Sigmoid colon (tissue), 7 donors: ENCODE data around the gene E2F8. TPM values are rescaled to one million over a fixed set of nuclear protein-coding genes. Genes with fewer than 3 reads are reported as not detected.
"Not testable (repeated sequence)": the region's sequence is repeated elsewhere in the genome, so short reads cannot be mapped to it uniquely, and the experiment has no call there.

Source experiments
- DNase-seq: peaks from one replicate; pipeline ENCODE4 v3.0.0-alpha.2; 2019
- H3K27ac ChIP-seq, 4 donors: fragments of 200-600 bp; sonication (generic); one replicate each; pipeline ENCODE4 v1.5.1; 2016 to 2019; ENCODE audit warnings: mild to moderate bottlenecking in 1 of 4
- H3K27me3 ChIP-seq, 3 donors: fragments of 200-600 bp; sonication (generic); one replicate each; pipeline ENCODE4 v1.5.1; 2019; ENCODE audit warnings: mild to moderate bottlenecking in 1 of 3
- H3K36me3 ChIP-seq, 4 donors: fragments of 200-600 bp; sonication (generic); one replicate each; pipeline ENCODE4 v1.5.1; 2016 to 2019
- H3K4me1 ChIP-seq, 4 donors: fragments of 200-600 bp; sonication (generic); one replicate each; pipeline ENCODE4 v1.5.1; 2017 to 2019
- H3K4me3 ChIP-seq, 4 donors: fragments of 200-600 bp; sonication (generic); one replicate each; pipeline ENCODE4 v1.5.1; 2017 to 2019; ENCODE audit warnings: mild to moderate bottlenecking in 2 of 4, moderate library complexity in 1 of 4
- H3K9me3 ChIP-seq, 4 donors: fragments of 200-600 bp in 3 of 4; sonication (generic) in 3 of 4; one replicate each; pipeline versions ENCODE4 v1.5.1 to v1.6.1; 2013 to 2019
- EP300 ChIP-seq, 4 donors: sonication (generic); formaldehyde crosslinking; IDR thresholded peaks; one replicate each; pipeline ENCODE4 v1.6.1; 2017; ENCODE audit warnings: antibody characterized with exemption in 4 of 4
- POLR2A ChIP-seq, 2 donors: fragments of 450-650 bp; IDR thresholded peaks; one replicate each; pipeline ENCODE4 v1.6.1; 2016; ENCODE audit warnings: antibody characterized with exemption in 2 of 2, mild to moderate bottlenecking in 2 of 2, moderate library complexity in 2 of 2
- POLR2AphosphoS5 ChIP-seq, 4 donors: sonication (generic); formaldehyde crosslinking; IDR thresholded peaks; one replicate each; pipeline ENCODE4 v1.6.1; 2017; ENCODE audit warnings: antibody characterized with exemption in 4 of 4
- WGBS, 2 donors: extraction: QIAGEN DNeasy Blood & Tissue Kit; methylation state at CpG; one replicate each; pipeline ENCODE4 v1.1.7; 2013; 5-methylcytosine and 5-hydroxymethylcytosine counted together
- intact Hi-C: fragments of 100-400 bp; cut with DNase I; formaldehyde crosslinking; loops from one replicate; pipeline ENCODE4 v1.15.1; 2023
- polyA plus RNA-seq, 3 donors: library from polyadenylated mRNA; stranded (reverse); fragments of 200-250 nt; gene quantifications; one replicate each; pipeline ENCODE4 v1.2.3, GENCODE V29; 2013
- total RNA-seq, 4 donors: library from RNA; depleted of rRNA; stranded (reverse); fragments of >200 nt; gene quantifications; one replicate each; pipeline ENCODE4 v1.1.0, GENCODE V29; 2016
- TF ChIP-seq, protein P1 (sequence below), 4 experiments: fragments of 450-650 bp in 3 of 4; fragments of 200-600 bp in 1 of 4; IDR thresholded peaks; one replicate each; pipeline ENCODE4 v1.5.1; 2016 to 2019; ENCODE audit warnings: antibody characterized with exemption in 4 of 4, mild to moderate bottlenecking in 3 of 4, moderate library complexity in 2 of 4
- donor health status: healthy with polysubstance abuse.
- donor health status: Bipolar disorder and iron deficiency.
- donor health status: healthy.

The E2F8 gene
- total and polyA plus RNA-seq, 7 donors = 0.16 to 4.0 (median 1.0) TPM; not detected in 1

DNA sequence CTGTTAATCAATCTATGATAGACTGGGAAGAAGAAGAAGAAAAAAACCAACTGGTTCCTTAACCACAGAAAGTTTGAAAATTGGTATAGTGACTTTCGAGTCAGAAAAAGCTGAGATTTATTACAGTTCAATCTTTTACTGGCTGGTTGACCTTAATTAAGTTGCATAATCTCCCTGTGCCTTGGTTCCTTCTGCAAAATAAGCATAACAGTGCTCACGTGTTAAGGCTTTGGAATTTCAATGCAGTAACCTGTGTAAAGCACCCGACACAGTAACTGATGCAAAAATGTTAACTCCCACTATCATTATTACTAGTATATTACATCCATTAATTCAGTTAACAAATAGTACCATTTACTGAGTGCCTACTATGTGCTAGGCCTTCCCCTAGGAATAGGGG, 22.6 kb upstream of the E2F8 start:
- TF ChIP-seq, protein P1, sequence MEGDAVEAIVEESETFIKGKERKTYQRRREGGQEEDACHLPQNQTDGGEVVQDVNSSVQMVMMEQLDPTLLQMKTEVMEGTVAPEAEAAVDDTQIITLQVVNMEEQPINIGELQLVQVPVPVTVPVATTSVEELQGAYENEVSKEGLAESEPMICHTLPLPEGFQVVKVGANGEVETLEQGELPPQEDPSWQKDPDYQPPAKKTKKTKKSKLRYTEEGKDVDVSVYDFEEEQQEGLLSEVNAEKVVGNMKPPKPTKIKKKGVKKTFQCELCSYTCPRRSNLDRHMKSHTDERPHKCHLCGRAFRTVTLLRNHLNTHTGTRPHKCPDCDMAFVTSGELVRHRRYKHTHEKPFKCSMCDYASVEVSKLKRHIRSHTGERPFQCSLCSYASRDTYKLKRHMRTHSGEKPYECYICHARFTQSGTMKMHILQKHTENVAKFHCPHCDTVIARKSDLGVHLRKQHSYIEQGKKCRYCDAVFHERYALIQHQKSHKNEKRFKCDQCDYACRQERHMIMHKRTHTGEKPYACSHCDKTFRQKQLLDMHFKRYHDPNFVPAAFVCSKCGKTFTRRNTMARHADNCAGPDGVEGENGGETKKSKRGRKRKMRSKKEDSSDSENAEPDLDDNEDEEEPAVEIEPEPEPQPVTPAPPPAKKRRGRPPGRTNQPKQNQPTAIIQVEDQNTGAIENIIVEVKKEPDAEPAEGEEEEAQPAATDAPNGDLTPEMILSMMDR (IDR thresholded peaks at IDR 0.05) = no peak
- TF ChIP-seq POLR2A (IDR thresholded peaks at IDR 0.05) = no peak
- TF ChIP-seq EP300 (IDR thresholded peaks at IDR 0.05) = no peak
- no peak for TF ChIP-seq POLR2AphosphoS5 (IDR thresholded peaks at IDR 0.05)
- no peaks in the 10 kb centered on the region for H3K9me3 ChIP-seq
- H3K36me3 ChIP-seq = no peaks in the 10 kb centered on the region
- no peaks in the 10 kb centered on the region for H3K27me3 ChIP-seq
- intact Hi-C loops = no loop called here
- DNase-seq = no peak
- H3K4me1 ChIP-seq = no peaks in the 10 kb centered on the region
- no peak overlapping the region for H3K4me3 ChIP-seq
- WGBS, 2 donors = 73 to 81% methylated on average over 3 of the region's 3 CpGs
- no peak overlapping the region for H3K27ac ChIP-seq

DNA sequence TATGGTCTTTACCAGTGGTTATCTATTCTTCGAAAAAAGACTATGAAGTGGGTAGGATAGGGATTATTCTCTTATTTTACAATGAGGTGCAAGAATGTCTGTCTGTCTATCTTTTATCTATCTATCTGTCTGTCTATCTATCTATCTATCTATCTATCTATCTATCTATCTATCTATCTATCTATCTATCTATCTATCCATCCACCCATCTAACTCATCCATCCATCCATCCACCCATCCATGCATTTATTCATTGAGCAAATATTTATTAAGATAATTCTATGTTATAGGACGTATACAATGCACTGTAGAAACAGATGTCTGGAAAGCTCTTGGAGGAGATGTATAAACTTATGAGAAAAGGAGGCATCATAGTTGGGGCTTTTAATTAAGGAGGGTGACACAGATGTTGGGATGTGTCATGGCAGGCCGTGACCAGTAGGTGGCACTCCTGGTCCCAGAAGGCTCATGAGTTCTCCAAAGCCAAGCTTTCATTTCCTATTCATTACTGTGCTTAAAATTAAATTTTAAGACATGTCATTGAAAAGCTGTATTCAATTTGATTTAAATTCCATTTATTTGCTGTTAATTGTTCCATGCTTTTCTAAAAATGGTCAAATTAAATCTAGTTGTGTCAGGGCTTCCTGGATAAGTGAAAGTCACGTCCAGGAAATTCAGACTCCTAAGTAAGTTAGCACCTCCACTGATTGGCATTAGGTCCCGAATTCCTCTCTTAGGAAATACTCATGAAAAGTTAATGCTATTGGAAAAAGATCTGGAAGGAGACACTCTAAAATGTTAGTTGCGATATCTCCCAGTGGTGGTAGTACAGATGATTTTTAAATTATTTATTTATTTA, 19.0 kb upstream of the E2F8 start:
- Histone ChIP-seq H3K4me1 (no peaks in the 10 kb centered on the region), H3K9me3 (no peaks in the 10 kb centered on the region), H3K27ac (no peak overlapping the region), H3K36me3 (no peaks in the 10 kb centered on the region), H3K27me3 (no peaks in the 10 kb centered on the region), H3K4me3 (peak overlapping the region in 1 of 4 donors; percentile 8)
- intact Hi-C loops = loop anchor here (2.0 kb wide), 1 partner anchor 293 kb away; no protein-coding TSS in a partner anchor
- TF ChIP-seq, protein P1 (IDR thresholded peaks at IDR 0.05) = peak in 3 of 4 experiments; percentile 74 to 93 (median 77)
- TF ChIP-seq POLR2A (IDR thresholded peaks at IDR 0.05) = no peak
- TF ChIP-seq POLR2AphosphoS5 (IDR thresholded peaks at IDR 0.05) = no peak
- TF ChIP-seq EP300 (IDR thresholded peaks at IDR 0.05) = no peak
- no peak for DNase-seq
- 45 to 52% methylated on average over 6 of the region's 6 CpGs for WGBS, 2 donors

DNA sequence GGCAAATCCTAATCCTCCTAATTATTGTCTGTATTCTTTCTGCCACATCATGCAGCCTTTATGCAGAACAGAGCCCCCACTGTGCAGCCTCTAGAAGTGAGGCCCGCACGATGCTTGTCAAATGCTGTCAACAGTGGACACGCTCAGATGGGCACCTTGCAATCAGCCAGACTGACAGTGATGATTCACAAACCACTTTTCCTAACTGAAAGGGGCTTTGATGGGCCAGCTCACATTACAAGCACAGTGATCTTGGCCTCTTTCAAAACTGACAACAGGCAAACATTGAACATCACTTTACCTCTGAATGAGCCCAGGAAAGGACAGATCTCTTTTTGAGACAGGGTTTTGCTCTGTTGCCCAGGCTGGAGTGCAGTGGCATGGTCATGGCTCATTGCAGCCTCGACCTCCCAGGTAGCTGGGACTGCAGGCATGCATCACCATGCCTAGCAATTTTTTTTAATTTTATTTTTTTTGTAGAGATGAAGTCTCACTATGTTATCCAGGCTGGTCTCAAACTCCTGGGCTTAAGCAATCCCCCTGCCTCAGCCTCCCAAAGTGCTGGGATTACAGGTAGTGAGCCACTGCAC, 18.0 kb upstream of the E2F8 start:
- Histone ChIP-seq H3K4me3 (no peak overlapping the region), H3K27ac (no peak overlapping the region), H3K36me3 (no peaks in the 10 kb centered on the region), H3K27me3 (no peaks in the 10 kb centered on the region), H3K9me3 (no peaks in the 10 kb centered on the region), H3K4me1 (no peaks in the 10 kb centered on the region)
- DNase-seq = no peak
- intact Hi-C loops = loop anchor here (2.0 kb wide), 1 partner anchor 294 kb away; no protein-coding TSS in a partner anchor
- WGBS, 2 donors = 79 to 83% methylated on average over 4 of the region's 4 CpGs
- TF ChIP-seq POLR2AphosphoS5 (IDR thresholded peaks at IDR 0.05) (no peak), EP300 (IDR thresholded peaks at IDR 0.05) (no peak)
- TF ChIP-seq, protein P1 (IDR thresholded peaks at IDR 0.05) = no peak

DNA sequence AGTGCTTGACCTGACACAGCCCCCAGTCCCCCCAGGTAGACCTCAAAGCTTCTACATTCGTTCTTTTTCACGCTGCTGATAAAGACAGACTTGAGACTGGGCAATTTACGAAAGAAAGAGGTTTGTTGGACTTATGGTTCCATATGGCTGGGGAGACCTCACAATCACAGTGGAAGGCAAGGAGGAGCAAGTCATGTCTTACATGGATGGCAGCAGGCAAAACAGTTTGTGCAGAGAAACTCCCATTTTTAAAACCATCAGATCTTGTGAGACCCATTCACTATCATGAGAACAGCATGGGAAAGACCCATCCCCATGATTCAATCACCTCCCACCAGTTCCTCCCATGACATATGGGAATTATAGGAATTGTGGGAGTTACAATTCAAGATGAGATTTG, 13.7 kb upstream of the E2F8 start:
- 61 to 79% methylated on average over 3 of the region's 3 CpGs for WGBS, 2 donors
- H3K4me1 ChIP-seq, intact Hi-C loops, H3K36me3 ChIP-seq, H3K27me3 ChIP-seq, H3K4me3 ChIP-seq, H3K27ac ChIP-seq, DNase-seq, H3K9me3 ChIP-seq: not testable (repeated sequence)

DNA sequence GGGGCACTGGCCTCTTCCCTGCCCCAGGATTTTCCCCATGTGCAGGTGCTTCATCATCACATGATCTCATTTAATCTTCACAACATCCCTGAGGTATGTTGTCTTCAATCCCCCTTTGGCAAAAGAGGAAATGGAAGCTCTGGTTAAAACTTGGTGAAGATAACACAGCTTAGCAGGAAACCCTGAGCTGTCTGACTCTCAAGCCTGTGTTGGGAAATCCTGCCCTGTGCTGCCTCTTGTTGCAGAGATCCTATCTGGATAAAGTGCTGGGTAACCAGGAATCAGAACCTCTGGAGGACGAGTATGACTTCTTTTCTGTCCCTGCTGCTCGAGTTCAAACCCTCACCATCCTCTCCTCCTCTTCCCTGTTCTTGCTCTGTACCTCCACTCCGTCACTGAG, 13.1 kb upstream of the E2F8 start:
- Histone ChIP-seq H3K27me3 (no peaks in the 10 kb centered on the region), H3K4me3 (no peak overlapping the region), H3K4me1 (no peaks in the 10 kb centered on the region), H3K36me3 (no peaks in the 10 kb centered on the region), H3K27ac (no peak overlapping the region), H3K9me3 (no peaks in the 10 kb centered on the region)
- no peak for DNase-seq
- TF ChIP-seq, protein P1 (IDR thresholded peaks at IDR 0.05) = no peak
- no peak for TF ChIP-seq POLR2A (IDR thresholded peaks at IDR 0.05)
- TF ChIP-seq EP300 (IDR thresholded peaks at IDR 0.05) = no peak
- TF ChIP-seq POLR2AphosphoS5 (IDR thresholded peaks at IDR 0.05) = no peak
- WGBS, 2 donors = 68 to 84% methylated on average over 3 of the region's 3 CpGs
- intact Hi-C loops = no loop called here
